GM21367 (cell line): ENCODE measurements around the gene EDC4.

Experiments
- ATAC-seq: cut with Tn5 transposase; IDR thresholded peaks from one replicate; pipeline ENCODE4 v1.9.1; 2021; ENCODE audit not compliant: unreplicated experiment

The EDC4 gene

GRCh38 chr16:67927131-67927941 lies 54.5 kb downstream of the EDC4 start:
- ATAC-seq, result no peak

DNA sequence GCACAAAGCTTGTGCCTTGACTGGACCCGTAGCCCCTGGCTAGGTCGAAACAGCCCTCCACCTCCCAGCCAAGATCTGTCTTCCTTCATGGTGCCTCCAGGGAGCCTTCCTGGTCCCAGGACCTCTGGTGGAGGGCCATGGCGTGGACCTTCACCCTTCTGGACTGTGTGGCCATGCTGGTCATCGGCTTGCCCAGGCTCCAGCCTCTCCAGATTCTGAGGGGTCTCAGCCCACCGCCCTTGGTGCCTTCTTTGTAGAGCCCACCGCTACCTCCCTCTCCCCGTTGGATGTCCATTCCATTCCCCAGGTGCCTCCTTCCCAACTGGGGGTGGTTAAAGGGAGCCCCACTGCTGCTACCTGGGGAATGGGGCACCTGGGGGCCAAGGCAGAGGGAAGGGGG lies 55.3 kb downstream of the EDC4 start:
- ATAC-seq, result no peak

- ATAC-seq, result no peak
Observed at GRCh38 chr16:67928561-67929364, 55.9 kb downstream of the EDC4 start.

GRCh38 chr16:67930191-67930590 lies 57.3 kb downstream of the EDC4 start:
- no peak for ATAC-seq

DNA sequence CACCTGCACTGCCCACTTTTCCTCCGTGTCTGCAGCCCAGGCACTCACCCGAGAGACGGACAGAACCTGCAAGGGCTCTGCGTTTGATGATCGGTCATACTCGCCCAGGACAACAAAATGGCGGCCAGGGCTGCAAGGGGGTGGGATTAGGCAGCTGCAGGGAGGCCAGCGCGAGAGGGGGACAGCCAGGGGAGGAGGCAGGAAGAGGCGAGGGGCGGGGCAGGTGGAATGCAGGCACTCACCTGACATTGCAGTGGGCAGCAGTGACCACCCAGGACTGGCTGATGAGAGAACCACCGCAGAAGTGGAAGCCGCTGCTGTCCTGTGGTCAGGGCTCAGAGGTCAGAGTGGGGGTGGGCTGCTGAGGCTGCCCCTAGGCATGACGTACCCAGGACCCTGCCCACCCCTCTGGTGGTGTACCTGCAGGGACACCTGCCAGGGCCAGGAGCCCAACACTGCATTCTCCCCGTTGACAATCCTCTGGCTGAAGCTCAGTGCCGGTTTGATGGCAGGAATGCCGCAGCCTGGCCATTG lies 57.9 kb downstream of the EDC4 start:
- no peak for ATAC-seq
